HepG2 (cell line): ENCODE measurements around the gene TCF19. TPM values are rescaled to one million over a fixed set of nuclear protein-coding genes. Genes with fewer than 3 reads are reported as not detected.

Experiments
- CEBPB ChIP-seq: IDR thresholded peaks from 2 replicates; pipeline ENCODE4 v1.6.1; 2011; ENCODE audit warnings: low read depth, low read length, improper control_type of control experiment, borderline replicate concordance
- CREB1 ChIP-seq, 2 experiments: fragments of 450-650 bp in 1 of 2; IDR thresholded peaks; 2 replicates each; pipeline ENCODE4 v1.6.1; 2016 to 2017; ENCODE audit warnings: control low read depth in 1 of 2, mild to moderate bottlenecking in 1 of 2, missing compliant biosample characterization in 1 of 2, missing genetic modification characterization in 1 of 2
- FOXA3 ChIP-seq: IDR thresholded peaks from 2 replicates; pipeline ENCODE4 v1.6.1; 2016; ENCODE audit warnings: missing genetic modification reagents, missing compliant biosample characterization
- HDAC1 ChIP-seq: sonication (generic); formaldehyde crosslinking; IDR thresholded peaks from 2 replicates; pipeline ENCODE4 v1.5.1; 2020; ENCODE audit warnings: mild to moderate bottlenecking, missing genetic modification reagents
- HIVEP1 ChIP-seq: sonication (generic); formaldehyde crosslinking; IDR thresholded peaks from 2 replicates; pipeline ENCODE4 v1.4.0; 2020; ENCODE audit warnings: mild to moderate bottlenecking, missing genetic modification reagents
- KLF11 ChIP-seq: IDR thresholded peaks from 2 replicates; pipeline ENCODE4 v1.6.1; 2016; ENCODE audit warnings: missing compliant biosample characterization
- MTF1 ChIP-seq: sonication (generic); formaldehyde crosslinking; IDR thresholded peaks from 2 replicates; pipeline ENCODE4 v1.5.0; 2020; ENCODE audit warnings: missing genetic modification reagents
- POLR2A ChIP-seq, 2 experiments: IDR thresholded peaks; 2 replicates each; pipeline ENCODE4 v1.6.1; 2011; ENCODE audit warnings: low read depth in 2 of 2, low read length in 2 of 2, mild to moderate bottlenecking in 1 of 2, moderate library complexity in 1 of 2; ENCODE audit not compliant: insufficient read depth in 1 of 2
- PRMT3 ChIP-seq: sonication (generic); formaldehyde crosslinking; IDR thresholded peaks from 2 replicates; pipeline ENCODE4 v1.8.1; 2022; ENCODE audit warnings: low read depth, mild to moderate bottlenecking, moderate library complexity, missing genetic modification reagents, borderline replicate concordance
- SIX4 ChIP-seq: sonication (generic); formaldehyde crosslinking; IDR thresholded peaks from 2 replicates; pipeline ENCODE4 v1.4.0; 2020; ENCODE audit warnings: missing genetic modification reagents
- XRCC5 ChIP-seq: fragments of 200-400 bp; formaldehyde crosslinking; optimal IDR thresholded peaks from 2 replicates; pipeline ENCODE3; 2017; ENCODE audit warnings: mild to moderate bottlenecking, low read length
- ZBTB8A ChIP-seq: sonication (generic); formaldehyde crosslinking; IDR thresholded peaks from 2 replicates; pipeline ENCODE4 v1.4.0; 2020; ENCODE audit warnings: mild to moderate bottlenecking, low read depth, missing genetic modification reagents, borderline replicate concordance
- ZNF256 ChIP-seq: sonication (generic); formaldehyde crosslinking; conservative IDR thresholded peaks from 2 replicates; pipeline ENCODE4 v1.4.0; 2020; ENCODE audit warnings: missing genetic modification reagents
- ZNF34 ChIP-seq: sonication (generic); formaldehyde crosslinking; IDR thresholded peaks from 2 replicates; pipeline ENCODE4 v1.4.0; 2020; ENCODE audit warnings: mild to moderate bottlenecking, missing genetic modification reagents, borderline replicate concordance
- ZNF350 ChIP-seq: sonication (generic); formaldehyde crosslinking; IDR thresholded peaks from 2 replicates; pipeline ENCODE4 v1.4.0; 2020; ENCODE audit warnings: mild to moderate bottlenecking, low read depth, missing genetic modification reagents, borderline replicate concordance
- ZNF451 ChIP-seq: sonication (generic); formaldehyde crosslinking; IDR thresholded peaks from 2 replicates; pipeline ENCODE4 v1.5.0; 2020; ENCODE audit warnings: mild to moderate bottlenecking, missing genetic modification reagents
- ZNF607 ChIP-seq: sonication (generic); formaldehyde crosslinking; IDR thresholded peaks from 2 replicates; pipeline ENCODE4 v1.5.1; 2020; ENCODE audit warnings: missing genetic modification reagents, mild to moderate bottlenecking, borderline replicate concordance
- ZNF703 ChIP-seq: sonication (generic); formaldehyde crosslinking; IDR thresholded peaks from 2 replicates; pipeline ENCODE4 v1.5.1; 2020; ENCODE audit warnings: missing genetic modification reagents, mild to moderate bottlenecking, moderate library complexity, borderline replicate concordance
- ZNF788 ChIP-seq: sonication (generic); formaldehyde crosslinking; IDR thresholded peaks from 2 replicates; pipeline ENCODE4 v1.5.0; 2020; ENCODE audit warnings: mild to moderate bottlenecking, missing genetic modification reagents, borderline replicate concordance
- ZNF891 ChIP-seq: sonication (generic); formaldehyde crosslinking; IDR thresholded peaks from 2 replicates; pipeline ENCODE4 v1.5.0; 2020; ENCODE audit warnings: mild to moderate bottlenecking, missing genetic modification reagents
- polyA plus RNA-seq, 8 experiments: library from polyadenylated mRNA; depleted of rRNA in 3 of 8; stranded (reverse) in 7 of 8; unstranded in 1 of 8; fragments of >200 nt; fragmentation: Illumina TruSeq in 4 of 8; extraction: Trizol in 4 of 8; gene quantifications; 2 replicates each; pipeline versions ENCODE4 v1.2.1 to v1.2.3, GENCODE V29; 2011 to 2016; ENCODE audit warnings: low read depth in 4 of 8, missing spikeins in 1 of 8, mixed read lengths in 1 of 8; ENCODE audit not compliant: insufficient read depth in 1 of 8
- total RNA-seq, 5 experiments: library from RNA; depleted of rRNA; stranded (reverse); fragments of >200 nt; fragmentation: Illumina TruSeq; extraction: Trizol; gene quantifications; 2 replicates each; pipeline ENCODE4 v1.2.3, GENCODE V29; 2016; ENCODE audit warnings: low read depth in 1 of 5
- TF ChIP-seq, protein P1 (sequence below): sonication (generic); formaldehyde crosslinking; IDR thresholded peaks from 2 replicates; pipeline ENCODE4; 2020; ENCODE audit warnings: missing genetic modification reagents, mild to moderate bottlenecking, borderline replicate concordance
- TF ChIP-seq, protein P2 (sequence below): sonication (generic); formaldehyde crosslinking; conservative IDR thresholded peaks from 2 replicates; pipeline ENCODE4 v1.8.0; 2022; ENCODE audit warnings: missing genetic modification reagents
- TF ChIP-seq, protein P3 (sequence below): sonication (generic); formaldehyde crosslinking; IDR thresholded peaks from 2 replicates; pipeline ENCODE4 v1.4.0; 2020; ENCODE audit warnings: missing genetic modification reagents

TCF19 gene
- total and polyA plus RNA-seq, 2 of the 13 experiments (the other 11 are each of a cell fraction or from before 2014, with no cell fraction given) = 4.9 to 22.2 TPM

DNA sequence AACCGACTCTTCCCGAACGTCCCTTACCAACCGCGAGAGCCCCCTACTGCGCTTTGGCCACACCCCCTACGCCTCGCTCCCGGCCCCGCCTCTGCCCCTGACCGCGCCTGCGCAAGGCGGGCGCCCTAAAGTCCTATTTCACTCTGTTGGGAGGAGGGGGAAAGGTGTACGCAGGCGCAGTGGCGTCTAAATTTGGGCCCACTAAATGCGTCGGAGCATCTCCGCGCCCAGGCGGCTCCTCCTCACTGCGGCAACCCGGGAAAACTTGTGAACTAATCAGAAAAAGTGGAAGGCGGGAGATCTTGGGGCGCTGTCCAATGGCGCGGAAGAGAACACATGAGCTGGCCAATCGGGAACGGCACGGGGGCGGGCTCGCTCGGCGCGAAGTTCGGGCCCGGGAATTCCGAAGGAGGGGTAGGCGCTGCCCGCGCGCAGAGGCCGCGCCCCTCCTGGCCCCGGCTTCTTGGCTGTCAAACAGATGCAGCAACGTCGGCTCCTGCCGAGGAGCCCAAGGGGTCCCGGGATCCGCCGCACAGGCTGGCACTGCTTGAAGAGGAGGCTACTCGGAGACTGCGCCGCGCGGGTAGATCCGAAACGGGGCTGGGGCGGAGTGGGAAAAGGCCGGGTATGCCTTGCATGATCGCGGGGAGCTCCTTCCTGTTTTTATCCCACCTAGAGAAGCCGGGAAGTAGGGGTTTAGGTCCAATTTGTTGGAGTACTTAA is at the start of gene TCF19 (continued):
- TF ChIP-seq, protein P1, sequence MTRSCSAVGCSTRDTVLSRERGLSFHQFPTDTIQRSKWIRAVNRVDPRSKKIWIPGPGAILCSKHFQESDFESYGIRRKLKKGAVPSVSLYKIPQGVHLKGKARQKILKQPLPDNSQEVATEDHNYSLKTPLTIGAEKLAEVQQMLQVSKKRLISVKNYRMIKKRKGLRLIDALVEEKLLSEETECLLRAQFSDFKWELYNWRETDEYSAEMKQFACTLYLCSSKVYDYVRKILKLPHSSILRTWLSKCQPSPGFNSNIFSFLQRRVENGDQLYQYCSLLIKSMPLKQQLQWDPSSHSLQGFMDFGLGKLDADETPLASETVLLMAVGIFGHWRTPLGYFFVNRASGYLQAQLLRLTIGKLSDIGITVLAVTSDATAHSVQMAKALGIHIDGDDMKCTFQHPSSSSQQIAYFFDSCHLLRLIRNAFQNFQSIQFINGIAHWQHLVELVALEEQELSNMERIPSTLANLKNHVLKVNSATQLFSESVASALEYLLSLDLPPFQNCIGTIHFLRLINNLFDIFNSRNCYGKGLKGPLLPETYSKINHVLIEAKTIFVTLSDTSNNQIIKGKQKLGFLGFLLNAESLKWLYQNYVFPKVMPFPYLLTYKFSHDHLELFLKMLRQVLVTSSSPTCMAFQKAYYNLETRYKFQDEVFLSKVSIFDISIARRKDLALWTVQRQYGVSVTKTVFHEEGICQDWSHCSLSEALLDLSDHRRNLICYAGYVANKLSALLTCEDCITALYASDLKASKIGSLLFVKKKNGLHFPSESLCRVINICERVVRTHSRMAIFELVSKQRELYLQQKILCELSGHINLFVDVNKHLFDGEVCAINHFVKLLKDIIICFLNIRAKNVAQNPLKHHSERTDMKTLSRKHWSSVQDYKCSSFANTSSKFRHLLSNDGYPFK = peak; percentile 27; the same call in 1 of the 2 replicates
- TF ChIP-seq, protein P2, sequence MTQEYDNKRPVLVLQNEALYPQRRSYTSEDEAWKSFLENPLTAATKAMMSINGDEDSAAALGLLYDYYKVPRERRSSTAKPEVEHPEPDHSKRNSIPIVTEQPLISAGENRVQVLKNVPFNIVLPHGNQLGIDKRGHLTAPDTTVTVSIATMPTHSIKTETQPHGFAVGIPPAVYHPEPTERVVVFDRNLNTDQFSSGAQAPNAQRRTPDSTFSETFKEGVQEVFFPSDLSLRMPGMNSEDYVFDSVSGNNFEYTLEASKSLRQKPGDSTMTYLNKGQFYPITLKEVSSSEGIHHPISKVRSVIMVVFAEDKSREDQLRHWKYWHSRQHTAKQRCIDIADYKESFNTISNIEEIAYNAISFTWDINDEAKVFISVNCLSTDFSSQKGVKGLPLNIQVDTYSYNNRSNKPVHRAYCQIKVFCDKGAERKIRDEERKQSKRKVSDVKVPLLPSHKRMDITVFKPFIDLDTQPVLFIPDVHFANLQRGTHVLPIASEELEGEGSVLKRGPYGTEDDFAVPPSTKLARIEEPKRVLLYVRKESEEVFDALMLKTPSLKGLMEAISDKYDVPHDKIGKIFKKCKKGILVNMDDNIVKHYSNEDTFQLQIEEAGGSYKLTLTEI (CRISPR knock-in tag) = peak; percentile 20; the same call in 1 of the 2 replicates
- no peak for TF ChIP-seq ZNF256 (CRISPR knock-in tag)
- TF ChIP-seq FOXA3 (CRISPR knock-in tag) = no peak; the same call in 1 of the 2 replicates
- TF ChIP-seq ZBTB8A (CRISPR knock-in tag) = no peak
- no peak for TF ChIP-seq ZNF451
- 0 out of 2 replicates have a peak, but pooled peaks have one; percentile 39 for TF ChIP-seq KLF11 (CRISPR knock-in tag)
- TF ChIP-seq ZNF607 = peak; percentile 78; the same call in 1 of the 2 replicates
- no peak for TF ChIP-seq PRMT3
- TF ChIP-seq XRCC5 = peak; percentile 82
- TF ChIP-seq ZNF891 (CRISPR knock-in tag) = 0 out of 2 replicates have a peak, but pooled peaks have one; percentile 8
- 0 out of 2 replicates have a peak, but pooled peaks have one; percentile 22 for TF ChIP-seq ZNF788
- no peak for TF ChIP-seq CEBPB
- no peak for TF ChIP-seq ZNF703 (CRISPR knock-in tag)
- peak in 1 of 2 experiments; percentile 58; a peak in 1 of 4 replicates for TF ChIP-seq POLR2A (IDR thresholded peaks at IDR 0.05; ENCODE audit: insufficient read depth in 1 of 2, low read depth in 2 of 2, low read length in 2 of 2)
- TF ChIP-seq SIX4 (CRISPR knock-in tag) = no peak
- TF ChIP-seq, protein P3, sequence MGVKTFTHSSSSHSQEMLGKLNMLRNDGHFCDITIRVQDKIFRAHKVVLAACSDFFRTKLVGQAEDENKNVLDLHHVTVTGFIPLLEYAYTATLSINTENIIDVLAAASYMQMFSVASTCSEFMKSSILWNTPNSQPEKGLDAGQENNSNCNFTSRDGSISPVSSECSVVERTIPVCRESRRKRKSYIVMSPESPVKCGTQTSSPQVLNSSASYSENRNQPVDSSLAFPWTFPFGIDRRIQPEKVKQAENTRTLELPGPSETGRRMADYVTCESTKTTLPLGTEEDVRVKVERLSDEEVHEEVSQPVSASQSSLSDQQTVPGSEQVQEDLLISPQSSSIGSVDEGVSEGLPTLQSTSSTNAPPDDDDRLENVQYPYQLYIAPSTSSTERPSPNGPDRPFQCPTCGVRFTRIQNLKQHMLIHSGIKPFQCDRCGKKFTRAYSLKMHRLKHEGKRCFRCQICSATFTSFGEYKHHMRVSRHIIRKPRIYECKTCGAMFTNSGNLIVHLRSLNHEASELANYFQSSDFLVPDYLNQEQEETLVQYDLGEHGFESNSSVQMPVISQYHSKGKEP (CRISPR knock-in tag) = no peak
- no peak for TF ChIP-seq ZNF34 (CRISPR knock-in tag)
- TF ChIP-seq HIVEP1 (CRISPR knock-in tag) = peak; percentile 85
- peak; percentile 42; the same call in 1 of the 2 replicates for TF ChIP-seq ZNF350 (CRISPR knock-in tag)
- no peak for TF ChIP-seq MTF1
- TF ChIP-seq CREB1 (IDR thresholded peaks at IDR 0.05) = peak; percentile 67; the same call in 1 of the 2 replicates
- TF ChIP-seq CREB1 (CRISPR knock-in tag; IDR thresholded peaks at IDR 0.05) = peak; percentile 86
- peak; percentile 99 for TF ChIP-seq HDAC1 (CRISPR knock-in tag)
